Erythroblast (primary cell): Measurements from ENCODE around the gene C1QA.

Experiments used
- GATA1 ChIP-seq: IDR thresholded peaks from 2 replicates; pipeline ENCODE4 v1.6.1; 2011; ENCODE audit warnings: low read depth, mild to moderate bottlenecking, control low read depth, low read length, moderate library complexity
- POLR2A ChIP-seq: IDR thresholded peaks from 2 replicates; pipeline ENCODE4 v1.6.1; 2011; ENCODE audit warnings: mild to moderate bottlenecking, low read length

DNA sequence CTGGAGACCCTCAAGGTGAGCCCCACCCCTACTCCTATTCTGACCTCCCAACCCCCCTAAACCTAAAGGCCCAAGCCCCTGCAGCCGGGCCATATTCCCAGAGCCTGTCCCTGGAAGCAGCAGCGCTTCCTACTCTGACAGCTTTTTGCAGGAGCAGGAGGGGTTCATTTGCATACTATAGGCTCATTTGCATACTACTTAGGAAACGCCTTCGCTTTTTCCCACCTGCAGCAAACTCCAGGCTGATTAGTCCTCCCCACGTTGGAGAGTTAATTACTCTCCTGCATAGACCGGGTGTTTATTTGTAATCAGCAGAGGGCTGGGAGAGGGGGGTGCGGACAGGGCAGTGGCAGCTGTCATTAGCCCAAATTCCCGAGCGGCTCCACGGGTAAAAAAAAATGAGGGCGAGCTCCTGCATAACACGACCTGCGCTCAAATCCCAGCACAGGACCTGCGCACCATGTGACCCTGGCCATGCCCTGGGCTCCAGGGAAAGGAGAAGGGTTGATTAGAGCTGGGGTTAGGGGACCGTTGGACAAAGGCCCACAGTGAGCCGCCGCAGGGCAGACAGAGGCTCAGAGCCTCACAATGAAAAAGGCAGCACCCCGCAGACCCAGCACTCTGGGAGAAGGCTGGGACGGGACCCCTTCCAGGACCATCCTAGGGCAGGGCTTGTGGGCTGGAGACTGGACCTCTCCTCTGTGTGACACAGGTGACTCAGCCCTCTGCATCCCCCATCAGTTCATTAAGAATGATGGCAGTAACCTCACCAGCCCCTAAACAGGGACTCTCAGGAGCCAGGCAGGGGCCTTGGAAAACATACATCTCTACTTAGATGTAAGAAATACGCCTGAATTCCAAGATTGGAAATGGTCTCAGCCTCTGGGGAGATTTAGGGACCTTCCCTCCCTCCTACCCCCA lies 9.9 kb upstream of the C1QA start:
- TF ChIP-seq POLR2A (no peak), GATA1 (no peak)
